Measurements from ENCODE around the gene NOS1AP.

The NOS1AP gene

DNA sequence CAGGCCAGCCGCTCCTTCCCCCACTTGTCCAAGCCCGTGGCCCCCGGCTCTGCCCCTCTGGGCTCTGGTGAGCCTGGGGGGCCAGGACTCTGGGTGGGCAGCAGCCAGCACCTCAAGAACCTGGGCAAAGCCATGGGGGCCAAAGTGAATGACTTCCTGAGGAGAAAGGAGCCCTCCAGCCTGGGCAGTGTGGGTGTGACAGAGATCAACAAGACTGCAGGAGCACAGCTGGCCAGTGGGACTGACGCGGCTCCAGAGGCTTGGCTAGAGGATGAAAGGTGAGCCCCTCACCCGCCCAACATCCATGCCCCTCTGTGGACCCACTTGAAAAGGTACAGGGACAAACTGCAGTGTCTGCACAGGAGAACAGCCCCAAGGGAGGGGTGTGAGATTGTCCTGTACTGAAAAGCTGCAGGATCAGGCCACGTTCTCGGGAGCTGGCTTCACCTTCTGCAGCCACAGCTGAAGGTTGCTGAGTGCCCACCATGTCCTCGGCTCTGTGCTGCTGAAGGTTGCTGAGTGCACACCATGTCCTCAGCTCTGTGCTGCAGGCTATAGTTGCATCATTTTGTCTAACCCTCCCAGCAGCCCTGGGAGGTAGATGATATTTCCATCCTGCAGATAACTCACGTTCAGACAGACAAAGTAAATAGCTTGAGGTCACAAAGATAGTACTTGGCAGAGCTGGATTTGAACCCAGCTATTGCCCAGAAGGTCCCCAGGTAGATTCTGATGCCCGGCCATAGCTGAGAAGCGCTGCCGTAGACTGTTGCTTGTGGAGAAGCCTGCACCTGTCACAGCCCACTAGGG, 312.7 kb downstream of the NOS1AP start:
- Histone ChIP-seq H3K4me3 (ENCODE audit: low read depth, low read length) (no peak overlapping the region), H3K27me3 (ENCODE audit: insufficient read depth, low read depth, severe bottlenecking) (no peaks in the 10 kb centered on the region), H3K27ac (no peak overlapping the region), H3K36me3 (peaks cover 11% of the 10 kb centered on the region), H3K9me3 (ENCODE audit: severe bottlenecking) (no peaks in the 10 kb centered on the region)
- TF ChIP-seq CTCF (IDR thresholded peaks at IDR 0.05; ENCODE audit: low read depth, low read length), result no peak
- no peak for DNase-seq

DNA sequence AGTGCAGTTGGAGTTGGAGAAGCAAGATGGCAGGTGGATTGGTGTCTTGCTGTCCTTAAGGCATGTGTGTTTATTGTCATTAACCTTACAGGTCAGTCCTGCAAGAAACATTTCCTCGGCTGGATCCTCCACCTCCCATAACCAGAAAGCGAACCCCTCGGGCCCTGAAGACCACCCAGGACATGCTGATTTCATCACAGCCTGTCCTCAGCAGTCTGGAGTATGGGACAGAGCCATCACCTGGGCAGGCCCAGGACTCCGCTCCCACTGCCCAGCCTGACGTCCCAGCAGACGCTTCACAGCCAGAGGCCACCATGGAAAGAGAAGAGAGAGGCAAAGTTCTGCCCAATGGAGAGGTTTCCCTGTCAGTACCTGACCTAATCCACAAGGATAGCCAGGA, 313.6 kb downstream of the NOS1AP start:
- no peak for DNase-seq
- Histone ChIP-seq H3K9me3 (ENCODE audit: severe bottlenecking) (no peaks in the 10 kb centered on the region), H3K36me3 (peaks cover 11% of the 10 kb centered on the region), H3K27me3 (ENCODE audit: insufficient read depth, low read depth, severe bottlenecking) (peaks cover 2% of the 10 kb centered on the region), H3K27ac (no peak overlapping the region), H3K4me3 (ENCODE audit: low read depth, low read length) (no peak overlapping the region)
- TF ChIP-seq CTCF (IDR thresholded peaks at IDR 0.05; ENCODE audit: low read depth, low read length), result no peak

- no peak overlapping the region for H3K27ac ChIP-seq
- DNase-seq, result no peak
- H3K4me3 ChIP-seq (ENCODE audit: low read depth, low read length), result no peak overlapping the region
- peaks cover 2% of the 10 kb centered on the region for H3K27me3 ChIP-seq (ENCODE audit: insufficient read depth, low read depth, severe bottlenecking)
- no peak for TF ChIP-seq CTCF (IDR thresholded peaks at IDR 0.05; ENCODE audit: low read depth, low read length)
- no peaks in the 10 kb centered on the region for H3K9me3 ChIP-seq (ENCODE audit: severe bottlenecking)
- peaks cover 11% of the 10 kb centered on the region for H3K36me3 ChIP-seq
These were observed 314.0 kb downstream of the NOS1AP start for GRCh38 chr1:162383516-162383915.

- no peak for TF ChIP-seq CTCF (IDR thresholded peaks at IDR 0.05; ENCODE audit: low read depth, low read length)
- H3K27me3 ChIP-seq (ENCODE audit: insufficient read depth, low read depth, severe bottlenecking), result peaks cover 2% of the 10 kb centered on the region
These were observed 314.6 kb downstream of the NOS1AP start for GRCh38 chr1:162384116-162384515.

DNA sequence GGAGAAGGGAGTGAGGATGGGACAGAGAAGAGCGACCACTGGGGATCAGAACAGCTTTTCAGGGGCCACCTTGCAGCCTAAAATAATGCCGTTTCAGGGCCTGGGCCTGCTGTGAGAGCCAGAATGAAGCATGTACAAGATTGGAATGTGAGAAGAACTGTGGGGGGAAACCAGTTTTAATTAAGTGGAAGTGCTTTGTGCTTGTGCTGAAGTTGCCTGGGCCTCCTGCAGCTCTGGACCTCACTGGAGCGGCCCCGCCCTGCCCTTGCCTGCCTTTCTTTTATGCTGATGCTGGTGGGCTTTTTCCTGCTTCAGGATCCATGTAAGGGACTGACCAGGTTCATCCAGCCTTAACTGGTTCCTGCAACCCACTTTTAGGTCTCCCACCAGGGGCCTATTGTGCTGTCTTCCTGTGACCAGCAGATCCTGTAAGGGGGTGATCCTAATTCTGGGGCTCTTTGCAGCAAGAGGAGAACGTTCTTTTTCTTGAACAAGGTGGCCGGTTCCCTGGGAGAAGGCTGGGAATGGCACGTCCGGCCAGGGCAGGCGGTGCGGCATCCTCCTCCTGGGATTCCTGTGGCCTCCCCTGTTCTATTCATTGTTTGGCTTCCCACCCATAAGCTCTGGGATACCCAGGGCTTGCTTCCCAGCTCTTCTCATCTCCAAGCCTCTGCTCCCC, 315.2 kb downstream of the NOS1AP start:
- DNase-seq, result no peak
- H3K27ac ChIP-seq, result no peak overlapping the region
- no peak for TF ChIP-seq CTCF (IDR thresholded peaks at IDR 0.05; ENCODE audit: low read depth, low read length)
- H3K4me3 ChIP-seq (ENCODE audit: low read depth, low read length), result no peak overlapping the region
- H3K36me3 ChIP-seq, result peaks cover 11% of the 10 kb centered on the region
- H3K27me3 ChIP-seq (ENCODE audit: insufficient read depth, low read depth, severe bottlenecking), result peaks cover 6% of the 10 kb centered on the region
- no peaks in the 10 kb centered on the region for H3K9me3 ChIP-seq (ENCODE audit: severe bottlenecking)

More at GRCh38 chr1:162384116-162384515, 314.6 kb downstream of the NOS1AP start:
- Histone ChIP-seq H3K4me3 (ENCODE audit: low read depth, low read length) (no peak overlapping the region), H3K9me3 (ENCODE audit: severe bottlenecking) (no peaks in the 10 kb centered on the region), H3K36me3 (peaks cover 11% of the 10 kb centered on the region), H3K27ac (no peak overlapping the region)
- DNase-seq, result no peak
